Right forelimb (tissue), 1 donor: ENCODE measurements around the gene PTPRM.
"Not testable (repeated sequence)": the region's sequence is repeated elsewhere in the genome, so short reads cannot be mapped to it uniquely, and the experiment has no call there.

Experiments
- DNase-seq: peaks from one replicate; pipeline ENCODE4 v3.0.0-alpha.2; 2018

PTPRM gene

DNA sequence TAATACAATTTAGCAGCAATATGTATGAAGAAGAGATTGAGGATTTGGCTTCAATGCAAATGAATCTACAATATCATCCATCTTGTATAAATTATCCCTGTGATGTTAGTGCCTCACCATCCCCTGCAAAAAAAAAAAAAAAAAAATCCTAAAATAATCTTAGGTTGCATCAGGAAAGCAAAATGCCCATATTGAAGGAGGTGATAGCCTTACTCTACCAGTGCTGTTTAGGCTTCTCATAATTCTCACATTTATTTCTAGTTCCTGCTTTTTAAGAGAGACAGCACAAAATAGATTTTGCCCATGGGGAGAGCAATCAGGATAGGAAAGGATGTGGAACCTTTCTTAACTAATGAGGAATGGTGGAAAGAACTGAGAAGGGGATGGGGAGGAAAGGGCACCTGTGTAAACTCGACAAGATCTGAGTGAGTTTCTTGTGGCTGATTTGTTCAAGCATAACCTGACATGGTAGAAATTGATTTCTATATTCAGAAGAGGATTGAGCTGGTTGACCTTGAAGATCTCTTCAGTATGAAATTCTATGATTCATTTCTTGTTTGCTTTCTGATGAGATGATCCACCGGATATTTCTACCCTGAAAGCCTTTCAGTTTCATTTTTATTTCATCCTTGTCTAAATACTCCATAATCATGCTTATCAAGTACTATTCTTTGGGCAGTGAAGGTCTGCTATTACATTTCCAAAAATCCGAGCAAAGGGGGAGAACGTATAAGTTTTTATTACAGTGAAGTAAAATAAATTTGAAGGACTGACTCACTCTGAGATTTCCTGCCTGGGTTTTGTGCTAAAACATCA lies 391.2 kb downstream of the PTPRM start:
- DNase-seq, result no peak

GRCh38 chr18:7958897-7959146 lies 391.7 kb downstream of the PTPRM start:
- no peak for DNase-seq

DNA sequence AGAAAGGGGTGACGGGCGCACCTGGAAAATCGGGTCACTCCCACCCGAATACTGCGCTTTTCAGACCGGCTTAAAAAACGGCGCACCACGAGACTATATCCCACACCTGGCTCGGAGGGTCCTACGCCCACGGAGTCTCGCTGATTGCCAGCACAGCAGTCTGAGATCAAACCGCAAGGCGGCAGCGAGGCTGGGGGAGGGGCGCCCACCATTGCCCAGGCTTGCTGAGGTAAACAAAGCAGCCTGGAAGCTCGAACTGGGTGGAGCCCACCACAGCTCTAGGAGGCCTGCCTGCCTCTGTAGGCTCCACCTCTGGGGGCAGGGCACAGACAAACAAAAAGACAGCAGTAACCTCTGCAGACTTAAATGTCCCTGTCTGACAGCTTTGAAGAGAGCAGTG lies 399.6 kb downstream of the PTPRM start:
- DNase-seq, result not testable (repeated sequence)

- DNase-seq, result no peak
Observed at GRCh38 chr18:7974200-7974874, 407.2 kb downstream of the PTPRM start.

DNA sequence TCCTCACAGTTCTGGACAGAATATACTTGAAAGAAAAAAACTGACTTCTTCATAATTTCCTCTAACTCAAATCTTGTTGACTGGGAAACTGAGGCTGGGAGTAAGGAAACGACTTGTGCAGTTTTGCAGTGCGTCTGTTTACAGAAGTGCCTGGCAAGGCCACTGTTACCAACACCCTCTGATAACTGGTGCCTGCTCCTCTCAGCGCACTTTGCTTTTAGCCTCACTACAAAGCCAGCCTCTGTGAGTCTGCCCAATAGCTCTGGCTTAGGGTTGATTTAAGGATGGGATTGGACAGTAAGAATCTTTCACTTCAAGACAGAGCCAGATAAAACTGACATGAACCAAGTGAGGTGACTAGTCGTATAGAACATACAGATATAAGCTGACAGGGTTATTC lies 410.8 kb downstream of the PTPRM start:
- DNase-seq, result no peak

DNA sequence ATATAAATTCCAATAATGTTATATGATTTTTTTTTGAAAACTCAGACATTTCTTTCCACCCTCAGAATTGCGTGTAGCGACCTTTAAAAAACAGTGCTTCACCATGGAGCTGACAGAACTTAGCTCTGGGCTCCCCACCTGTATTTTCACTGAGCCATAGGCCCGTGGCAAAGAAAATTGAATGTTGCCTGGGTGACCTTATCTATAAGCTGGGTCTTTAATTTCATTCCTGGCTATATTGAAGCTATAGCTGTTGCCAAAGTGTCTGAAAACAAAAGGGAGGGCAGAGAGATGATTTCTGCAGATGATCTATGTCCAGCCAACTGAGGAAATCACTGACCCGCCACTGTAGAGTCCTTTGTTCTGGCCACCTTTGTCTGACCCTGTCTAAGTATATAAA lies 411.7 kb downstream of the PTPRM start:
- no peak for DNase-seq

DNA sequence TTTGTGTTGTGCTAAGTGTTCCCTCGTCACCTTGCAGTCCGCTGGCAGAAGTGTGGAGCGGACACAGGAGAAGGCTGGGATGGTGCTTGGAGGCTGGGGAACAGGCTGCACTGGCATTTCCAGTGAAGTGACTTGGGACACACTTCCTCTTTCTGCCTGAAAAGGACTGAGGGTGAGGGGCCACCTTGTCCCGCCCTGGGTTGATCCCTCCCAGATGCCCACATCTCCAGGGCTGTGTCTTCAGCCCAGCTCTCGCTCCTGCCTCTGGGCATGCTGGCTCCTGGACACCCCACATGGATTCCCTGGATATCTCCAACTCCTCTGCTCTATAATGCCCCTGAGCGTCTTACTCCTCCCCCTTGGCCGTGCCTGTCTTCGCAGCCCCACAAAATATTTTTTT lies 412.6 kb downstream of the PTPRM start:
- no peak for DNase-seq

DNA sequence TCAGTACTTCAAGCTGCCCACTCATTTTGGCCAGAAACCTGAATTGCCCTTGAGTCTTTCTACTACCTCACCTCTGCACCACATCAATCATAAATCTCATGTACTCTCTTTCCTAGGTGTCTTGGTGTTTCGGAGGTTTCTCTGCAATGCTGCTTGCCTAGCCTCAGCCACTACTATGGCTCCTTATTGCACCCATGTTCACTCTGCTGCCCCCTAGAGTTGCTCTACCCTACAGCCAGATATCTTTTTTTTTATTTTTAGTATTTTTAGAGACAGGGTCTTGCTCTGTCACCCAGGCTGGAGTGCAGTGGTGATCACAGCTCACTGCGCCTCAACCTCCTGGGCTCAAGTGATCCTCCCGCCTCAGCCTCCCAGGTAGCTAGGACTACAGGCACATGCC lies 413.0 kb downstream of the PTPRM start:
- no peak for DNase-seq

DNA sequence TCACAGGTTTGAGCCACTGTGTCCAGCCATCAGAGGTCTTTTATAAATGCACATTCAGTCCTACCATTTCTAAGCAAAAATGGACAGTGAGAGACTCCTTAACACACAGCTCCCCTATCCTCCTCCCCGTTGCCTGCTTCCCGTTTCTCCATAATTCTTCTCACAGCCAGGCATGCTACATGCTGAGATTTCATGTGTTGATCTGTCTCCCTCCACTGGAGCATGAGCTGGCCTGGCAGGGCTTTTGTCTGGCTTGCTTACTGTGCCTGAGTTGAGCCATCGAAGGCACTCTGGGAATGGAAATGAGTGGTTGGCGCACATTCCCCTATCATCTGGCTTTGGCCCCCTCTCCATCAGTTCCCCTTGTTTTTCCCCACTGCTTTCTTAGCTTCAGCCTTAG lies 413.5 kb downstream of the PTPRM start:
- DNase-seq, result no peak

DNA sequence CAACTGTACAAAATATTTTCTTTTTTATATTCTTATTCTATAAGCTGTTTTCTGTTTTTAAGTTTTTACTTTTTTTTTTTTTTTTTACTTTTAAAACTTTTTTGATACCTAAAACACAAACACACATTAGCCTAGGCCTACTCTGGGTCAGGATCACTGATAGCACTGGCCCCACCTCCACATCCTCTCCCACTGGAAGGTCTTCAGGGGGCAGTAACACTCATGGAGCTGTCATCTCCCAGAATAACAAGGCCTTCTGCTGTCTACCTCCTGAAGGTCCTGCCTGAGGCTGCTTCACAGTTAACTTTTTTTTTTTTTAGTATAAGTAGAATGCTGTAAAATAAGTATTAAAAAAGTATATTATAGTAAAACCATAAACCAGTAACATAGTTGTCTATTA lies 415.1 kb downstream of the PTPRM start:
- no peak for DNase-seq

GRCh38 chr18:7987284-7987976 lies 420.3 kb downstream of the PTPRM start:
- no peak for DNase-seq

GRCh38 chr18:7990670-7991069 lies 423.6 kb downstream of the PTPRM start:
- no peak for DNase-seq

- DNase-seq, result no peak
Observed at GRCh38 chr18:8001711-8002301, 434.7 kb downstream of the PTPRM start.

GRCh38 chr18:8003878-8004675 lies 437.0 kb downstream of the PTPRM start:
- no peak for DNase-seq

DNA sequence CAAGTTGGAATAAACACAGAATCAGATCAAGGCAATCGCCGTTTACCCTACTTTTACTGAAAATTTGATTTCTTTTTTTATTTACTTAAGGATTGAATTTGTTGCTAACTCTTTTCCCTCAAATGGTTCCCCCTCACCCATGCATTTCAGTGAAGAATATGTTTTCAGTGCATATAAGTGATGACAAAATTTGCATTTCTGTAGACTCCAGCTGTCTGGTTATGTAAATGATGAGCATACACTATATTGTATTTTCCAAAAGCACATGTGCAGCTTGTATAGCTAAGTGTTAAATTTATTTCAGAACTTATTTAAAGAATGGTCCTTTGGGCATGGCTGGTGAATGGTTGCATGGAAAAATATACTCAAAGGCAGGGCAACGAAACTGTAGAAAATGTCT lies 437.7 kb downstream of the PTPRM start:
- no peak for DNase-seq

GRCh38 chr18:8005870-8006569 lies 438.9 kb downstream of the PTPRM start:
- DNase-seq, result no peak

- DNase-seq, result no peak
Observed at GRCh38 chr18:8006979-8007378, 439.9 kb downstream of the PTPRM start.

GRCh38 chr18:8008033-8008432 lies 440.9 kb downstream of the PTPRM start:
- no peak for DNase-seq

DNA sequence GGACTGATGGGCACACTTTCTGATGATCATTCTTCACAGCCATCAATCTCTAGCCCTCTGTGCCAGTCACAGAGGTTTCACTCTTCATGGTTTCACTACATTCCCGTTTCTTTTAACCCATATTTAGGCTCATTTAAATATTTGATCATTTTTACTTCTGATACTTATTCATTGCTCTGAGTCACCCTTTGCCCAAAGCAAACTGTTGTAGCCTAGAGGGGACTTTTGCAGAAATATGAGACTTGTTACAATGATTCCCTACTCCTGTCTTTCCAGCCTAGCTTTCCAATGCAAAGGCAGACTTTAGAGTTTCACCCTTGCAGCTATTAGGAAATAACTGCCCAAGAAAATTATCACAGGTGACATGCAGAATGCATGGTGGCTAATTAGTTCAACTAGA lies 444.2 kb downstream of the PTPRM start:
- DNase-seq, result no peak

DNA sequence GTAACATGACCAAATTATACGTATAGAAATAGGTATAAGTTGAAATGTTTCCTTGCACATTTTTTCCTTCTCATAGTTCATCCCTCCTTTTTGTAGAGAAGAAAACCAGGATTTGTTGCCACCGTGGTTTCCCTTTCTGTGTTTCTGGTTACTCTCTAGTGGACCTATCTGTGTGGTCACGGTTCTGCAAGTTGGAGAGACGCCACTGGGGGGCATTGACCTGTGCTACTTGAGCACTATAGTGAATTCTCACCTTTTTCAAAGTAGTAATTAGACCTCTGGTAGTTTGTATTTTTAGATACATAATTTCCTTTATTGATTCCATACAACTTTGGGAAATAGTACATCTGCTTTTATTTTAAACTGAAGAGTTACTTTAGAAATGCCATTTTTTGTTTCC lies 444.8 kb downstream of the PTPRM start:
- no peak for DNase-seq

DNA sequence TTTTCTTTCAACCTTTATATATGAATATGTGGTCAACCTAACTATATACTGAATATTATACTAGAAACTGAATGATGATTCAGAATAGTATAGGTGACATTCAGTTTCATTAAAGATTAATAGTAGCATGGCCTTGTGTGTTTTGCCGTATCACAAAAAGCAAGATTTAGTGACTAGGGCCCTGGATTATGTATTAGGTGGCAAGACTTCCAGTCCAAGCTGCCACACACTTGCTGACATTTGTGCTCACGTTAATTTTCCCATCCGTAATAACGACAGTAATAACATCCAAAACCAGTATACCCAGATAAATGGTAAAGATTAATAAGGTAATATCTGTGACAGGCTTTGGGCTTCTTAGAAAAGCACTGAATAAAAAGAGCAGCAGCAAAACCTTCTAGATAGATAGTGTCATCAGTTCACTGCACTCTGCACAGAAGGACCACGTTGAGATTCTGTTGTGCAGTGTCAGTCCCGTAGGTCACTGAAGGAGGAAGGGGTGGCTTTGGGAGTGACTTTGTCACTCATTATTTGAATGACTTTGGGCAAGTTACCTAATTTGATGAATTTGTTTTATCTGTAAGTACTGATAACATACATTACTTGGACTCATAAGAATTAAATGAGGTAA lies 451.7 kb downstream of the PTPRM start:
- no peak for DNase-seq

- no peak for DNase-seq
Observed at GRCh38 chr18:8019600-8019999, 452.5 kb downstream of the PTPRM start.
